SU-DHL-6 (cell line): ENCODE data around the gene UQCC2.

Experiments used
- H2AFZ ChIP-seq: fragments of 200-600 bp; sonication (generic); 2 replicates; pipeline ENCODE4 v1.6.1; 2014; ENCODE audit warnings: low read depth, mild to moderate bottlenecking, moderate library complexity, mixed read lengths, antibody characterized with exemption, low read length; ENCODE audit not compliant: severe bottlenecking
- H3F3A ChIP-seq: fragments of 200-600 bp; shearing (Covaris generic); 2 replicates; pipeline ENCODE4 v1.6.0; 2016; ENCODE audit warnings: antibody characterized with exemption, mild to moderate bottlenecking; ENCODE audit not compliant: insufficient read depth
- H3K27ac ChIP-seq: fragments of 200-600 bp; sonication (generic); 2 replicates; pipeline ENCODE4 v1.5.1; 2016; ENCODE audit warnings: low read depth, mild to moderate bottlenecking, low read length, moderate library complexity, mixed read lengths
- H3K27me3 ChIP-seq: fragments of 200-600 bp; sonication (generic), shearing (Covaris generic); 2 replicates; pipeline ENCODE4 v1.6.0; 2014; ENCODE audit warnings: mild to moderate bottlenecking, low read length
- H3K36me3 ChIP-seq: fragments of 200-600 bp; sonication (generic); 2 replicates; pipeline ENCODE4 v1.6.1; 2014; ENCODE audit warnings: mild to moderate bottlenecking, low read length, mixed read lengths
- H3K4me2 ChIP-seq: fragments of 300-600, 200-600 bp; shearing (Covaris generic), sonication (generic); 2 replicates; pipeline ENCODE4 v1.6.0; 2014; ENCODE audit warnings: low read length, low read depth, mild to moderate bottlenecking; ENCODE audit not compliant: poor library complexity, severe bottlenecking
- H3K4me3 ChIP-seq: fragments of 200-600 bp; sonication (generic); 2 replicates; pipeline ENCODE4 v1.5.1; 2014; ENCODE audit warnings: antibody characterized with exemption, low read length, mild to moderate bottlenecking, mixed read lengths; ENCODE audit not compliant: insufficient read depth, poor library complexity, severe bottlenecking
- H3K79me2 ChIP-seq: fragments of 200-600 bp; sonication (generic); 2 replicates; pipeline ENCODE4 v1.6.1; 2014; ENCODE audit warnings: mild to moderate bottlenecking, low read length, moderate library complexity; ENCODE audit not compliant: insufficient read depth
- H3K9ac ChIP-seq: fragments of 200-600 bp; sonication (generic); 2 replicates; pipeline ENCODE4 v1.7.0; 2014; ENCODE audit warnings: mild to moderate bottlenecking, low read length
- H3K9me2 ChIP-seq: fragments of 200-600 bp; sonication (generic); replicated peaks from 2 replicates; pipeline ENCODE4 v1.6.1; 2014; ENCODE audit warnings: low read length; ENCODE audit not compliant: insufficient read depth
- H3K9me3 ChIP-seq: fragments of 200-600 bp; sonication (generic); 2 replicates; pipeline ENCODE4 v1.6.1; 2014; ENCODE audit warnings: low read length, mixed read lengths; ENCODE audit not compliant: insufficient read depth
- H4K20me1 ChIP-seq: fragments of 200-600 bp; sonication (generic); 2 replicates; pipeline ENCODE4 v1.6.1; 2014; ENCODE audit warnings: low read depth, mild to moderate bottlenecking, antibody characterized with exemption, low read length, moderate library complexity, mixed read lengths
- CTCF ChIP-seq: fragments of 200-600 bp; sonication (generic); IDR thresholded peaks from one replicate; pipeline ENCODE4 v1.5.1; 2017; ENCODE audit warnings: antibody characterized with exemption, mild to moderate bottlenecking, low read length, moderate library complexity; ENCODE audit not compliant: insufficient read depth, poor library complexity, severe bottlenecking
- EZH2phosphoT487 ChIP-seq: fragments of 200-600 bp; sonication (generic), shearing (Covaris generic); conservative IDR thresholded peaks from 2 replicates; pipeline ENCODE4 v1.6.1; 2018; ENCODE audit warnings: mild to moderate bottlenecking, antibody characterized with exemption, low read length, moderate library complexity, mixed read lengths

Gene UQCC2

DNA sequence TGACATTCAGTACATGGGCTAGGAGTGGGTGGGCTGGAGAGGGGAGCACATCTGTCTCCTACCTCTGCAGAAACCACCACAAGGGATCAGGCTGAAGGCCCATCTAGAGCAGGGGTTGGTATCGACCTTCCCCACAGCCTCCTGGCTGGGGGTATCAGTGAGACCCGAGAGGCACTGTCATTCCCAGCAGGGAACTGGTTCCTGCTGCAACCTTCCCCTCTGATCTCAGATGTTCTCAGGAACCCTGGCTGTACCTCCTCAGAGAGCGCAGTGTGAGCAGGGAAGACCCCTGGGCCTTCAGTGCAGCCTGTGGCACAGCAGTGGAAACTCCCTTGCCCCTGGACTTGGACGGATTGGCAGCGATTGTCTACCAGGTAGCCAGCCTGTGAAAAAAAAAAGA is 27.4 kb upstream of the UQCC2 start:
- Histone ChIP-seq H3F3A (no peaks in the 10 kb centered on the region), H3K9ac (no peak overlapping the region), H4K20me1 (no peaks in the 10 kb centered on the region)

GRCh38 chr6:33738153-33738552 is 26.7 kb upstream of the UQCC2 start:
- TF ChIP-seq CTCF (no peak), EZH2phosphoT487 (no peak)
- Histone ChIP-seq H3K9me3 (no peaks in the 10 kb centered on the region), H3K4me3 (no peak overlapping the region), H3F3A (no peaks in the 10 kb centered on the region), H3K27ac (no peak overlapping the region), H3K9me2 (no peaks in the 10 kb centered on the region), H4K20me1 (no peaks in the 10 kb centered on the region), H3K9ac (no peak overlapping the region), H3K27me3 (no peaks in the 10 kb centered on the region), H3K36me3 (no peaks in the 10 kb centered on the region), H3K4me2 (no peak overlapping the region), H3K79me2 (no peaks in the 10 kb centered on the region), H2AFZ (no peak overlapping the region)

More for the DNA sequence above, 27.4 kb upstream of the UQCC2 start:
- no peak overlapping the region for H3K27ac ChIP-seq
- H3K79me2 ChIP-seq: no peaks in the 10 kb centered on the region
- H2AFZ ChIP-seq: no peak overlapping the region
- TF ChIP-seq EZH2phosphoT487: no peak
- no peak for TF ChIP-seq CTCF
- no peak overlapping the region for H3K4me2 ChIP-seq
- H3K4me3 ChIP-seq: no peak overlapping the region
- H3K27me3 ChIP-seq: no peaks in the 10 kb centered on the region
- H3K36me3 ChIP-seq: no peaks in the 10 kb centered on the region
- no peaks in the 10 kb centered on the region for H3K9me2 ChIP-seq
- no peaks in the 10 kb centered on the region for H3K9me3 ChIP-seq

DNA sequence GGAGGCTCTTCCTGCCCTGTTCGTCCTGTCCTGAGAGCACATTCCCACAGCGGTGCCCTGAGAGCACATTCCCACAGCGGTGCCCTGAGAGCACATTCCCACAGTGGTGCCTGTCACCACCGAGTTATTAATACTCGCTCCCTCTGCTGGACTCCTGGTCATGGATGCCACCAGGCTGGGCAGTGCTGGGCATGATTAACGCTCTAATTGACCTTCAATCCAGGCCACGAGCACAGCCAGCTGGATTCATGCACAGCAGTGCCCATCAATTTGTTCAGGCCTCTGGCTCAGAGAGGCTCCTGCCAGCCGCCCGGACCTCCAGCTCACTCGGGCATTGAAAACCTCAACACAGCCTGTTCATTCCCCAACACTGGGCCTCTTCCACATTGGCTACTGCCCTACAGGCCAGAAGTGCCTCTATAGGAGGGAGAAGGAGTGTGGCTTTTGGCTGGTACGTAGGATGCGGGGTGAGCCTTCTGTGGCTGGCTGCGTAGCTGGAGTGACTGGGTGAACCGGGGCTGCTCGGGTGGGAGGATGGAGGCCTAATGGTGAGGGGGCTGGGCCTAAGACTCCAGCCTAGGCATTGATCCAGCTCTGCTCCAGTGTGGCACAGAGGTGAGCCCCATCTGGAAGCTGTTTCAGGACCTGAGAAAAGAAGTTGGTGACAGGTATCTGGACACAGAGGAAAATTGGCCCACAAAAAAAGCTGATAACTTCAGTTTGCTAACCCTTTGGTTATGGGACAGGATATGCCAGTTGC is 25.9 kb upstream of the UQCC2 start:
- H3K4me3 ChIP-seq: no peak overlapping the region
- no peak overlapping the region for H2AFZ ChIP-seq
- no peak for TF ChIP-seq CTCF
- TF ChIP-seq EZH2phosphoT487: no peak
- no peak overlapping the region for H3K27ac ChIP-seq
- no peaks in the 10 kb centered on the region for H4K20me1 ChIP-seq
- no peaks in the 10 kb centered on the region for H3K27me3 ChIP-seq
- no peaks in the 10 kb centered on the region for H3K9me2 ChIP-seq
- no peaks in the 10 kb centered on the region for H3F3A ChIP-seq
- H3K36me3 ChIP-seq: no peaks in the 10 kb centered on the region
- H3K79me2 ChIP-seq: no peaks in the 10 kb centered on the region
- no peaks in the 10 kb centered on the region for H3K9me3 ChIP-seq
- no peak overlapping the region for H3K9ac ChIP-seq
- H3K4me2 ChIP-seq: no peak overlapping the region
